Osteocyte (in vitro differentiated cells): ENCODE measurements around the gene CD27. TPM values are rescaled to one million over a fixed set of nuclear protein-coding genes. Genes with fewer than 3 reads are reported as not detected.
A peak's percentile ranks its signal among the peaks of the same experiment; 100 is the strongest.

Source experiments
- DNase-seq: peaks from one replicate; pipeline ENCODE4 v3.0.0; 2021; ENCODE audit warnings: mixed read lengths; ENCODE audit not compliant: unreplicated experiment; ENCODE audit errors: extremely low spot score
- H3K27ac Mint-ChIP-seq: one replicate; pipeline ENCODE4 v1.8.0; 2021; ENCODE audit warnings: mild to moderate bottlenecking, mixed read lengths; ENCODE audit not compliant: unreplicated experiment
- H3K27me3 Mint-ChIP-seq: one replicate; pipeline ENCODE4 v1.8.0; 2021; ENCODE audit warnings: mixed read lengths; ENCODE audit not compliant: unreplicated experiment
- H3K36me3 Mint-ChIP-seq: one replicate; pipeline ENCODE4 v1.8.0; 2021; ENCODE audit warnings: mixed read lengths; ENCODE audit not compliant: unreplicated experiment
- H3K4me1 Mint-ChIP-seq: one replicate; pipeline ENCODE4 v1.8.0; 2021; ENCODE audit warnings: mixed read lengths; ENCODE audit not compliant: unreplicated experiment
- H3K4me3 Mint-ChIP-seq: one replicate; pipeline ENCODE4 v1.8.0; 2021; ENCODE audit warnings: mild to moderate bottlenecking, moderate library complexity, mixed read lengths; ENCODE audit not compliant: unreplicated experiment
- H3K9me3 Mint-ChIP-seq: one replicate; pipeline ENCODE4 v1.8.0; 2021; ENCODE audit warnings: mixed read lengths; ENCODE audit not compliant: unreplicated experiment
- CTCF ChIP-seq: fragments of 200-600 bp; sonication (generic); IDR thresholded peaks from 2 replicates; pipeline ENCODE4 v1.5.0; 2021; ENCODE audit warnings: antibody characterized with exemption, mild to moderate bottlenecking, moderate library complexity
- total RNA-seq: library from RNA; stranded (reverse); gene quantifications from 2 replicates; pipeline ENCODE4 v1.2.1, GENCODE V29; 2021

CD27 gene
- total RNA-seq, 1 donor from 2014 or later, result not detected

GRCh38 chr12:6451348-6452244 lies 6.8 kb downstream of the CD27 start, which contains the start of gene TAPBPL:
TAPBPL (plus strand) TSS chr12:6452042; CDS start chr12:6452249, 207 bp downstream.
- TF ChIP-seq CTCF, result no peak
- DNase-seq, result no peak
- Mint-ChIP-seq H3K36me3 (peaks cover 9% of the 10 kb centered on the region), H3K27me3 (no peaks in the 10 kb centered on the region), H3K4me3 (peak within 1 kb of the TSS; percentile 85), H3K27ac (peak within 1 kb of the TSS; percentile 99), H3K9me3 (no peaks in the 10 kb centered on the region), H3K4me1 (peaks cover 29% of the 10 kb centered on the region)

- no peak for TF ChIP-seq CTCF
- Mint-ChIP-seq H3K27ac (peak overlapping the region; percentile 99), H3K36me3 (peaks cover 13% of the 10 kb centered on the region), H3K4me1 (peaks cover 29% of the 10 kb centered on the region), H3K4me3 (peak overlapping the region; percentile 85), H3K27me3 (no peaks in the 10 kb centered on the region), H3K9me3 (no peaks in the 10 kb centered on the region)
- no peak for DNase-seq
Measured at GRCh38 chr12:6452245-6452943, 7.6 kb downstream of the CD27 start.

- Mint-ChIP-seq H3K36me3 (peaks cover 9% of the 10 kb centered on the region), H3K4me1 (peaks cover 29% of the 10 kb centered on the region), H3K9me3 (no peaks in the 10 kb centered on the region), H3K4me3 (peak overlapping the region; percentile 85), H3K27ac (peak overlapping the region; percentile 99), H3K27me3 (no peaks in the 10 kb centered on the region)
- no peak for TF ChIP-seq CTCF
- no peak for DNase-seq
Measured at GRCh38 chr12:6452944-6453630, 8.3 kb downstream of the CD27 start.

GRCh38 chr12:6457220-6457945 lies 12.6 kb downstream of the CD27 start:
- H3K36me3 Mint-ChIP-seq, result peaks cover 13% of the 10 kb centered on the region
- H3K4me1 Mint-ChIP-seq, result peaks cover 8% of the 10 kb centered on the region
- no peak overlapping the region for H3K27ac Mint-ChIP-seq
- H3K4me3 Mint-ChIP-seq, result no peak overlapping the region
- H3K27me3 Mint-ChIP-seq, result no peaks in the 10 kb centered on the region
- H3K9me3 Mint-ChIP-seq, result no peaks in the 10 kb centered on the region
- no peak for TF ChIP-seq CTCF
- no peak for DNase-seq
